A549 (cell line): ENCODE data around the gene EPHB1. TPM values are rescaled to one million over a fixed set of nuclear protein-coding genes. Genes with fewer than 3 reads are reported as not detected.

Experiments
- ATAC-seq, 2 experiments: fragments of 200-7000 bp in 1 of 2; fragments of >200 bp in 1 of 2; cut with Nextera tagmentation in 1 of 2; cut with Tn5 transposase in 1 of 2; 3 replicates each; pipeline versions ENCODE4 v1.8.0 to v1.9.1; 2018 to 2020; ENCODE audit warnings: mild to moderate bottlenecking in 1 of 2, moderate library complexity in 1 of 2
- CTCF ChIA-PET: fragments of 300-600 bp; sonication (Branson Sonifier 250); formaldehyde crosslinking; extraction: SDS; loops from one replicate; lab custom pipeline; 2021; ENCODE audit warnings: antibody characterized with exemption, inconsistent platforms; lab: Yijun Ruan, JAX
- POLR2A ChIA-PET: fragments of 350-600 bp; formaldehyde crosslinking; extraction: SDS; loops from one replicate; lab custom pipeline; 2021; ENCODE audit warnings: antibody characterized with exemption, inconsistent platforms; lab: Yijun Ruan, JAX
- DNase-seq, 2 experiments: peaks; one replicate each; pipeline versions ENCODE4 v3.0.0 to v3.0.0-alpha.2; 2011 to 2016; ENCODE audit warnings: low read depth in 1 of 2, low spot score in 1 of 2
- FAIRE-seq: peaks from 2 replicates; lab custom pipeline; 2011; peaks lifted over from hg19 to GRCh38; lab: Jason Lieb, UNC
- H3K27ac ChIP-seq, 2 experiments: fragments of >200 bp; sonication (Bioruptor Twin); formaldehyde crosslinking; 3 replicates each; pipeline ENCODE4 v1.5.1; 2016 to 2017
- H3K4me1 ChIP-seq: fragments of >200 bp; sonication (Bioruptor Twin); formaldehyde crosslinking; 3 replicates; pipeline ENCODE4 v1.6.1; 2016
- H3K4me2 ChIP-seq: fragments of >200 bp; sonication (Bioruptor Twin); formaldehyde crosslinking; 3 replicates; pipeline ENCODE4 v1.6.1; 2016
- H3K4me3 ChIP-seq: fragments of >200 bp; sonication (Bioruptor Twin); formaldehyde crosslinking; 3 replicates; pipeline ENCODE4 v1.5.1; 2016
- H3K9me3 ChIP-seq: fragments of >200 bp; sonication (Bioruptor Twin); formaldehyde crosslinking; 3 replicates; pipeline ENCODE4 v1.6.1; 2016
- CBX8 ChIP-seq: fragments of 200-600 bp; sonication (generic); IDR thresholded peaks from 2 replicates; pipeline ENCODE4 v1.6.1; 2016
- EHMT2 ChIP-seq: fragments of 200-600 bp; sonication (generic); IDR thresholded peaks from 2 replicates; pipeline ENCODE4 v1.6.1; 2016; ENCODE audit warnings: antibody characterized with exemption, low read depth, mild to moderate bottlenecking, moderate library complexity
- ELK1 ChIP-seq: fragments of 150-350 bp; IDR thresholded peaks from 2 replicates; pipeline ENCODE4 v1.6.1; 2014; ENCODE audit warnings: low read depth, mild to moderate bottlenecking, low read length
- FOXS1 ChIP-seq: fragments of 250-450 bp; sonication (Bioruptor Pico); IDR thresholded peaks from 2 replicates; pipeline ENCODE4 v1.5.0; 2020; ENCODE audit warnings: mild to moderate bottlenecking, moderate library complexity
- HMGXB4 ChIP-seq: fragments of 250-450 bp; sonication (Bioruptor Pico); IDR thresholded peaks from 2 replicates; pipeline ENCODE4 v1.5.0; 2021; ENCODE audit warnings: mild to moderate bottlenecking, moderate library complexity, borderline replicate concordance
- HOXA7 ChIP-seq: fragments of 250-450 bp; sonication (Bioruptor Pico); IDR thresholded peaks from 2 replicates; pipeline ENCODE4 v1.5.0; 2020; ENCODE audit warnings: mild to moderate bottlenecking, moderate library complexity
- JUN ChIP-seq, 2 experiments: fragments of >200 bp; sonication (Bioruptor Twin); formaldehyde crosslinking; IDR thresholded peaks; 2 replicates in 1 of 2; 3 replicates in 1 of 2; pipeline ENCODE4 v1.6.1; 2016 to 2017
- KDM1A ChIP-seq: fragments of 200-600 bp; sonication (generic); IDR thresholded peaks from 2 replicates; pipeline ENCODE4 v1.6.1; 2016; ENCODE audit warnings: low read depth, mild to moderate bottlenecking
- KDM5A ChIP-seq: fragments of 200-600 bp; sonication (generic); IDR thresholded peaks from 2 replicates; pipeline ENCODE4 v1.6.1; 2016; ENCODE audit warnings: antibody characterized with exemption, mild to moderate bottlenecking
- MYC ChIP-seq: IDR thresholded peaks from 2 replicates; pipeline ENCODE4 v1.6.1; 2012; ENCODE audit warnings: mild to moderate bottlenecking, inconsistent platforms, low read length, improper control_type of control experiment, borderline replicate concordance
- NFE2L2 ChIP-seq: fragments of 150-350 bp; conservative IDR thresholded peaks from 2 replicates; pipeline ENCODE4 v1.6.1; 2014; ENCODE audit warnings: low read length
- NR3C1 ChIP-seq: fragments of >200 bp; sonication (Bioruptor Twin); formaldehyde crosslinking; IDR thresholded peaks from 3 replicates; pipeline ENCODE4 v1.6.1; 2017
- PHF8 ChIP-seq: fragments of 200-600 bp; sonication (generic); IDR thresholded peaks from 2 replicates; pipeline ENCODE4 v1.6.1; 2016; ENCODE audit warnings: low read depth, mild to moderate bottlenecking, antibody characterized with exemption, moderate library complexity, borderline replicate concordance
- POLR2AphosphoS2 ChIP-seq: conservative IDR thresholded peaks from 2 replicates; pipeline ENCODE4 v1.6.1; 2012; ENCODE audit warnings: low read length, improper control_type of control experiment, inconsistent platforms
- RARB ChIP-seq: fragments of 250-450 bp; sonication (Bioruptor Pico); IDR thresholded peaks from 2 replicates; pipeline ENCODE4 v1.8.0; 2021; ENCODE audit warnings: mild to moderate bottlenecking, moderate library complexity
- RFX5 ChIP-seq: fragments of 450-650 bp; IDR thresholded peaks from 2 replicates; pipeline ENCODE4 v1.7.1; 2014; ENCODE audit warnings: antibody characterized with exemption, mild to moderate bottlenecking, moderate library complexity
- RNF2 ChIP-seq: fragments of 200-600 bp; sonication (generic); IDR thresholded peaks from 2 replicates; pipeline ENCODE4 v1.6.1; 2016; ENCODE audit warnings: low read depth, mild to moderate bottlenecking, antibody characterized with exemption, moderate library complexity, borderline replicate concordance
- SMC3 ChIP-seq: fragments of >200 bp; sonication (Bioruptor Twin); formaldehyde crosslinking; IDR thresholded peaks from 3 replicates; pipeline ENCODE4 v1.6.1; 2018; ENCODE audit warnings: inconsistent platforms
- SREBF2 ChIP-seq: fragments of 450-650 bp; IDR thresholded peaks from 2 replicates; pipeline ENCODE4 v1.6.1; 2014; ENCODE audit warnings: mild to moderate bottlenecking, moderate library complexity
- TP53 ChIP-seq: fragments of 250-450 bp; sonication (Bioruptor Pico); IDR thresholded peaks from 2 replicates; pipeline ENCODE4 v1.5.0; 2021; ENCODE audit warnings: mild to moderate bottlenecking, moderate library complexity
- ZC3H11A ChIP-seq: fragments of 450-650 bp; IDR thresholded peaks from 2 replicates; pipeline ENCODE4 v1.6.1; 2014; ENCODE audit warnings: antibody characterized with exemption, mild to moderate bottlenecking
- ZFP36 ChIP-seq: fragments of 450-650 bp; IDR thresholded peaks from 2 replicates; pipeline ENCODE4 v1.6.1; 2014; ENCODE audit warnings: borderline replicate concordance; ENCODE audit not compliant: partially characterized antibody
- WGBS: methylation state at CpG from one replicate; pipeline ENCODE4 v1.1.6; 2017; ENCODE audit errors: missing lambda C conversion rate; 5-methylcytosine and 5-hydroxymethylcytosine counted together
- polyA plus RNA-seq, 4 experiments: library from polyadenylated mRNA; depleted of rRNA in 3 of 4; stranded (reverse); fragments of >200 nt; fragmentation: RNase III in 1 of 4; extraction: RNeasy Plus Mini Kit Qiagen cat#74134 plus additional on column Dnase treatment in 1 of 4; gene quantifications; 2 replicates in 3 of 4; 3 replicates in 1 of 4; pipeline ENCODE4 v1.2.3, GENCODE V29; 2011 to 2017
- TF ChIP-seq, protein P1 (sequence below): fragments of >200 bp; sonication (Bioruptor Twin); formaldehyde crosslinking; IDR thresholded peaks from 3 replicates; pipeline ENCODE4 v1.5.1; 2016
- TF ChIP-seq, protein P2 (sequence below): fragments of >200 bp; sonication (Bioruptor Twin); formaldehyde crosslinking; IDR thresholded peaks from 2 replicates; pipeline ENCODE4 v1.6.1; 2016
- TF ChIP-seq, protein P3 (sequence below): fragments of 200-600 bp; sonication (generic); IDR thresholded peaks from 2 replicates; pipeline ENCODE4 v1.6.1; 2016; ENCODE audit warnings: antibody characterized with exemption, mild to moderate bottlenecking, moderate library complexity
- TF ChIP-seq, protein P4 (sequence below): fragments of 450-650 bp; IDR thresholded peaks from 2 replicates; pipeline ENCODE4 v1.6.1; 2014; ENCODE audit warnings: antibody characterized with exemption

EPHB1 gene
- polyA plus RNA-seq, 2 of the 4 experiments (the other 2 are of a cell fraction) = 0.18 to 0.21 TPM

DNA sequence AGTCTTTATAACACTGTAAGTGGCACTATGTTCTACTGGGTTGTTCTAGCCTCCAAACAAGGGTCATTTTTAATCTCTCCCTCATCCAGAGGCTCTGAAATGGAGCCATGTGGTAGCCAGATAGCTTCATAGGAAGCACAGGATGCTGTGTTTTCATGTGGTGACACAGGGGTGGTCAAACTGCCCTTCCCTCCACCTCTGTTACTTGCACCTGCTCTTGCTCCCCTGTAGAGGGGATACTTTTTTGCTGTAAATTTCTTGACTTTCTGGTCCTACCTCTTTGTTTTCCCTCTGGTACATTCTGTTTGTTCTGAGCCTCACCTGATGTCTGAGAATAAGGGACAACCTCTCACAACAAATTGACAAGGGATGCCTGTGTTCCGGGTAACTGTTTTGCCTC lies 76.8 kb downstream of the EPHB1 start:
- Histone ChIP-seq H3K4me1 (no peaks in the 10 kb centered on the region), H3K4me2 (no peak overlapping the region), H3K4me3 (no peak overlapping the region), H3K9me3 (no peaks in the 10 kb centered on the region), H3K27ac (no peak overlapping the region)
- DNase-seq (no peak), FAIRE-seq (no peak), ATAC-seq (no peak)
- TF ChIP-seq NFE2L2 (no peak), TP53 (CRISPR knock-in tag) (no peak), HMGXB4 (CRISPR knock-in tag) (no peak), MYC (no peak), SREBF2 (no peak), JUN (IDR thresholded peaks at IDR 0.05) (no peak), RARB (CRISPR knock-in tag) (no peak), KDM5A (no peak), SMC3 (no peak), CBX8 (no peak)
- POLR2A ChIA-PET = no interaction called here
- CTCF ChIA-PET = no interaction called here
- whole genome bisulfite sequencing = 45% methylated on average over 1 of the region's 1 CpG

DNA sequence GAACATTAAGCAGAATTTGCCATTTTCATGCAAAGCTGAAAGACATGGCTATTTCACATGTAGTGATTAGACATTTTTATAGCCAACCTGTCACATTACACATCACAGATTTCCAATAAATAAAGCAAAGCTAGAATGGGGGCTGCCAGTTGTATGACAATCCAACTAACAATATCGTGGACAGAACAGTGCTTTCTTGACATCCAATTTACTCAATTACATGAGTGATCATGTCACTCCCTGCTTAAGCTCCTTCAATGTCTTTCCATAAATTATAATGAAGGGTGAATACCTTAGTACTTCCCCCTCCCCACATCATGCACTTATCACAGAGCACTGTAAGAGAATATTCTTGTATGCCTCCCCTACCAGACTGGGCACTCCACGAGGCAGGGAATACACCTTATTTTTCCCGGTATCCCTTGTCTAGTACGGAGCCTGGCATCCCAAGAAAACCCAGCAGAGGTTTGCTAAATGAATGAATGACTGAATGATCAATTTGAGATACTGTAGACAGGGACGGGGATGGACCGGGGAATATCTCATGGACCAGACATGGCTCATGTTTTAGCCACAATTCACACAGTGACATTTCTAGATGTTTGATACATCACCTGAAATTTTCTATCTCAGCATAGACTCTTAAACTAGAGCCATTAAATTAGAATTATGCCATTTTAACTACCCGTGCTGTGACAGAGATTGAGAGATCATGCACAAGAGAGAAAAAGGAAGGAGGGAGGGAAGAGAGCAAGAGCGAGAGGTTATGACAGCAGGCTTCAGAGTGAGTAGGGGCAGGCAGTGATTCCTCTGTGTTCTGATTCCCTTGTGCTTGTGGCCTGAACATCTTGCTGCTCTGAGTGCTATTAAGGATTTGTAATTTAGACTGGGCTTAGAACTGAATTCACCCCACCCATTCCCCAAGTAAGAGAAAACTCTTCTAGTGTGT lies 77.7 kb downstream of the EPHB1 start:
- H3K4me2 ChIP-seq = no peak overlapping the region
- FAIRE-seq (no peak), ATAC-seq (no peak), DNase-seq (no peak)
- no peaks in the 10 kb centered on the region for H3K9me3 ChIP-seq
- POLR2A ChIA-PET = no interaction called here
- TF ChIP-seq, protein P1, sequence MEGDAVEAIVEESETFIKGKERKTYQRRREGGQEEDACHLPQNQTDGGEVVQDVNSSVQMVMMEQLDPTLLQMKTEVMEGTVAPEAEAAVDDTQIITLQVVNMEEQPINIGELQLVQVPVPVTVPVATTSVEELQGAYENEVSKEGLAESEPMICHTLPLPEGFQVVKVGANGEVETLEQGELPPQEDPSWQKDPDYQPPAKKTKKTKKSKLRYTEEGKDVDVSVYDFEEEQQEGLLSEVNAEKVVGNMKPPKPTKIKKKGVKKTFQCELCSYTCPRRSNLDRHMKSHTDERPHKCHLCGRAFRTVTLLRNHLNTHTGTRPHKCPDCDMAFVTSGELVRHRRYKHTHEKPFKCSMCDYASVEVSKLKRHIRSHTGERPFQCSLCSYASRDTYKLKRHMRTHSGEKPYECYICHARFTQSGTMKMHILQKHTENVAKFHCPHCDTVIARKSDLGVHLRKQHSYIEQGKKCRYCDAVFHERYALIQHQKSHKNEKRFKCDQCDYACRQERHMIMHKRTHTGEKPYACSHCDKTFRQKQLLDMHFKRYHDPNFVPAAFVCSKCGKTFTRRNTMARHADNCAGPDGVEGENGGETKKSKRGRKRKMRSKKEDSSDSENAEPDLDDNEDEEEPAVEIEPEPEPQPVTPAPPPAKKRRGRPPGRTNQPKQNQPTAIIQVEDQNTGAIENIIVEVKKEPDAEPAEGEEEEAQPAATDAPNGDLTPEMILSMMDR = no peak
- TF ChIP-seq NR3C1 = no peak
- no peak for TF ChIP-seq RNF2
- no peak for TF ChIP-seq KDM1A
- TF ChIP-seq ZFP36 = no peak
- TF ChIP-seq FOXS1 = no peak
- TF ChIP-seq ELK1 = no peak
- TF ChIP-seq, protein P2, sequence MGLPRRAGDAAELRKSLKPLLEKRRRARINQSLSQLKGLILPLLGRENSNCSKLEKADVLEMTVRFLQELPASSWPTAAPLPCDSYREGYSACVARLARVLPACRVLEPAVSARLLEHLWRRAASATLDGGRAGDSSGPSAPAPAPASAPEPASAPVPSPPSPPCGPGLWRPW = no peak
- no peak for TF ChIP-seq MYC
- TF ChIP-seq, protein P3, sequence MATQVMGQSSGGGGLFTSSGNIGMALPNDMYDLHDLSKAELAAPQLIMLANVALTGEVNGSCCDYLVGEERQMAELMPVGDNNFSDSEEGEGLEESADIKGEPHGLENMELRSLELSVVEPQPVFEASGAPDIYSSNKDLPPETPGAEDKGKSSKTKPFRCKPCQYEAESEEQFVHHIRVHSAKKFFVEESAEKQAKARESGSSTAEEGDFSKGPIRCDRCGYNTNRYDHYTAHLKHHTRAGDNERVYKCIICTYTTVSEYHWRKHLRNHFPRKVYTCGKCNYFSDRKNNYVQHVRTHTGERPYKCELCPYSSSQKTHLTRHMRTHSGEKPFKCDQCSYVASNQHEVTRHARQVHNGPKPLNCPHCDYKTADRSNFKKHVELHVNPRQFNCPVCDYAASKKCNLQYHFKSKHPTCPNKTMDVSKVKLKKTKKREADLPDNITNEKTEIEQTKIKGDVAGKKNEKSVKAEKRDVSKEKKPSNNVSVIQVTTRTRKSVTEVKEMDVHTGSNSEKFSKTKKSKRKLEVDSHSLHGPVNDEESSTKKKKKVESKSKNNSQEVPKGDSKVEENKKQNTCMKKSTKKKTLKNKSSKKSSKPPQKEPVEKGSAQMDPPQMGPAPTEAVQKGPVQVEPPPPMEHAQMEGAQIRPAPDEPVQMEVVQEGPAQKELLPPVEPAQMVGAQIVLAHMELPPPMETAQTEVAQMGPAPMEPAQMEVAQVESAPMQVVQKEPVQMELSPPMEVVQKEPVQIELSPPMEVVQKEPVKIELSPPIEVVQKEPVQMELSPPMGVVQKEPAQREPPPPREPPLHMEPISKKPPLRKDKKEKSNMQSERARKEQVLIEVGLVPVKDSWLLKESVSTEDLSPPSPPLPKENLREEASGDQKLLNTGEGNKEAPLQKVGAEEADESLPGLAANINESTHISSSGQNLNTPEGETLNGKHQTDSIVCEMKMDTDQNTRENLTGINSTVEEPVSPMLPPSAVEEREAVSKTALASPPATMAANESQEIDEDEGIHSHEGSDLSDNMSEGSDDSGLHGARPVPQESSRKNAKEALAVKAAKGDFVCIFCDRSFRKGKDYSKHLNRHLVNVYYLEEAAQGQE = no peak
- TF ChIP-seq ZC3H11A = no peak
- TF ChIP-seq TP53 (CRISPR knock-in tag) = no peak
- no peak for TF ChIP-seq POLR2AphosphoS2
- TF ChIP-seq, protein P4, sequence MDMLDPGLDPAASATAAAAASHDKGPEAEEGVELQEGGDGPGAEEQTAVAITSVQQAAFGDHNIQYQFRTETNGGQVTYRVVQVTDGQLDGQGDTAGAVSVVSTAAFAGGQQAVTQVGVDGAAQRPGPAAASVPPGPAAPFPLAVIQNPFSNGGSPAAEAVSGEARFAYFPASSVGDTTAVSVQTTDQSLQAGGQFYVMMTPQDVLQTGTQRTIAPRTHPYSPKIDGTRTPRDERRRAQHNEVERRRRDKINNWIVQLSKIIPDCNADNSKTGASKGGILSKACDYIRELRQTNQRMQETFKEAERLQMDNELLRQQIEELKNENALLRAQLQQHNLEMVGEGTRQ = no peak
- no peak for TF ChIP-seq PHF8
- no peak for TF ChIP-seq EHMT2
- no peak for TF ChIP-seq HOXA7 (CRISPR knock-in tag)
- TF ChIP-seq SREBF2 = no peak
- no peak for TF ChIP-seq SMC3
- TF ChIP-seq RFX5 = no peak
- TF ChIP-seq, all 56 proteins: peak for 0
- no peak overlapping the region for H3K4me3 ChIP-seq
- 6% methylated on average over 8 of the region's 8 CpGs for WGBS
- no peak overlapping the region for H3K27ac ChIP-seq
- H3K4me1 ChIP-seq = no peaks in the 10 kb centered on the region
- CTCF ChIA-PET = no interaction called here
